Upper lobe of left lung (tissue), 6 donors: ENCODE measurements around the gene SPINK1. TPM values are rescaled to one million over a fixed set of nuclear protein-coding genes. Genes with fewer than 3 reads are reported as not detected.

ENCODE experiments used
- ATAC-seq, 2 donors: fragments of 200-7000 bp; cut with Tn5 transposase; one replicate each; pipeline ENCODE4 v1.9.1; 2022; ENCODE audit warnings: mild to moderate bottlenecking in 2 of 2, moderate library complexity in 2 of 2; ENCODE audit not compliant: low FRiP score in 2 of 2
- DNase-seq, 2 donors: peaks; one replicate each; pipeline ENCODE4 v3.0.0-alpha.2; 2019 to 2020
- H3K27ac ChIP-seq, 4 donors: fragments of 200-600 bp; sonication (generic); one replicate each; pipeline ENCODE4 v1.5.1; 2016 to 2019
- H3K27me3 ChIP-seq, 4 donors: fragments of 200-600 bp; sonication (generic); one replicate each; pipeline ENCODE4 v1.5.1; 2017 to 2019
- H3K36me3 ChIP-seq, 4 donors: fragments of 200-600 bp; sonication (generic); one replicate each; pipeline ENCODE4 v1.5.1; 2016 to 2019
- H3K4me1 ChIP-seq, 4 donors: fragments of 200-600 bp; sonication (generic); one replicate each; pipeline ENCODE4 v1.5.1; 2018 to 2019
- H3K4me3 ChIP-seq, 4 donors: fragments of 200-600 bp; sonication (generic); one replicate each; pipeline ENCODE4 v1.5.1; 2017 to 2019; ENCODE audit warnings: mild to moderate bottlenecking in 2 of 4, moderate library complexity in 1 of 4
- H3K9me3 ChIP-seq, 4 donors: fragments of 200-600 bp; sonication (generic); one replicate each; pipeline ENCODE4 v1.5.1; 2018 to 2019
- EP300 ChIP-seq, 4 donors: sonication (generic); formaldehyde crosslinking; IDR thresholded peaks; one replicate each; pipeline ENCODE4 v1.5.1; 2017; ENCODE audit warnings: antibody characterized with exemption in 4 of 4, control low read depth in 2 of 4
- POLR2A ChIP-seq, 4 donors: fragments of 450-650 bp; IDR thresholded peaks; one replicate each; pipeline ENCODE4 v1.5.1; 2016 to 2017; ENCODE audit warnings: antibody characterized with exemption in 4 of 4, mild to moderate bottlenecking in 2 of 4
- POLR2AphosphoS5 ChIP-seq, 2 donors: sonication (generic); formaldehyde crosslinking; IDR thresholded peaks; one replicate each; pipeline ENCODE4 v1.5.1; 2017; ENCODE audit warnings: antibody characterized with exemption in 2 of 2
- WGBS, 2 donors: methylation state at CpG; one replicate each; pipeline ENCODE4 v1.1.5; 2017 to 2018; 5-methylcytosine and 5-hydroxymethylcytosine counted together
- total RNA-seq, 6 donors: library from RNA; depleted of rRNA in 4 of 6; stranded (reverse); fragments of >200 nt in 4 of 6; gene quantifications; one replicate each; pipeline versions ENCODE4 v1.1.0 to v1.2.1, GENCODE V29; 2016 to 2021
- TF ChIP-seq, protein P1 (sequence below), 6 experiments: fragments of 450-650 bp in 4 of 6; fragments of 200-600 bp in 2 of 6; sonication (generic) in 2 of 6; IDR thresholded peaks; one replicate each; pipeline ENCODE4 v1.5.1; 2016 to 2019; ENCODE audit warnings: antibody characterized with exemption in 6 of 6
- donor health status: DM: no; HTN: no; CAD: no; lungs with moderate emphysema.
- donor health status: DM: no; HTN: yes; CAD: no; lungs with severe emphysema.

Gene SPINK1
- total RNA-seq, 6 donors from 2014 or later, result 10.0 to 14.3 TPM; not detected in 4

GRCh38 chr5:147869112-147869511 lies 37.6 kb upstream of the SPINK1 start:
- H3K4me1 ChIP-seq, result peaks cover 0 to 8% (median 0%) of the 10 kb centered on the region in 4 donors
- no peaks in the 10 kb centered on the region for H3K9me3 ChIP-seq
- no peak overlapping the region for H3K4me3 ChIP-seq
- 59 to 66% methylated on average over 4 of the region's 4 CpGs for WGBS, 2 donors
- ATAC-seq (no peak), DNase-seq (no peak)
- peak overlapping the region in 2 of 4 donors; percentile 16 to 32 for H3K27ac ChIP-seq
- no peaks in the 10 kb centered on the region for H3K27me3 ChIP-seq
- no peaks in the 10 kb centered on the region for H3K36me3 ChIP-seq
- TF ChIP-seq EP300 (IDR thresholded peaks at IDR 0.05) (no peak), POLR2AphosphoS5 (IDR thresholded peaks at IDR 0.05) (no peak), POLR2A (IDR thresholded peaks at IDR 0.05) (no peak)
- TF ChIP-seq, protein P1, sequence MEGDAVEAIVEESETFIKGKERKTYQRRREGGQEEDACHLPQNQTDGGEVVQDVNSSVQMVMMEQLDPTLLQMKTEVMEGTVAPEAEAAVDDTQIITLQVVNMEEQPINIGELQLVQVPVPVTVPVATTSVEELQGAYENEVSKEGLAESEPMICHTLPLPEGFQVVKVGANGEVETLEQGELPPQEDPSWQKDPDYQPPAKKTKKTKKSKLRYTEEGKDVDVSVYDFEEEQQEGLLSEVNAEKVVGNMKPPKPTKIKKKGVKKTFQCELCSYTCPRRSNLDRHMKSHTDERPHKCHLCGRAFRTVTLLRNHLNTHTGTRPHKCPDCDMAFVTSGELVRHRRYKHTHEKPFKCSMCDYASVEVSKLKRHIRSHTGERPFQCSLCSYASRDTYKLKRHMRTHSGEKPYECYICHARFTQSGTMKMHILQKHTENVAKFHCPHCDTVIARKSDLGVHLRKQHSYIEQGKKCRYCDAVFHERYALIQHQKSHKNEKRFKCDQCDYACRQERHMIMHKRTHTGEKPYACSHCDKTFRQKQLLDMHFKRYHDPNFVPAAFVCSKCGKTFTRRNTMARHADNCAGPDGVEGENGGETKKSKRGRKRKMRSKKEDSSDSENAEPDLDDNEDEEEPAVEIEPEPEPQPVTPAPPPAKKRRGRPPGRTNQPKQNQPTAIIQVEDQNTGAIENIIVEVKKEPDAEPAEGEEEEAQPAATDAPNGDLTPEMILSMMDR (IDR thresholded peaks at IDR 0.05), result no peak

DNA sequence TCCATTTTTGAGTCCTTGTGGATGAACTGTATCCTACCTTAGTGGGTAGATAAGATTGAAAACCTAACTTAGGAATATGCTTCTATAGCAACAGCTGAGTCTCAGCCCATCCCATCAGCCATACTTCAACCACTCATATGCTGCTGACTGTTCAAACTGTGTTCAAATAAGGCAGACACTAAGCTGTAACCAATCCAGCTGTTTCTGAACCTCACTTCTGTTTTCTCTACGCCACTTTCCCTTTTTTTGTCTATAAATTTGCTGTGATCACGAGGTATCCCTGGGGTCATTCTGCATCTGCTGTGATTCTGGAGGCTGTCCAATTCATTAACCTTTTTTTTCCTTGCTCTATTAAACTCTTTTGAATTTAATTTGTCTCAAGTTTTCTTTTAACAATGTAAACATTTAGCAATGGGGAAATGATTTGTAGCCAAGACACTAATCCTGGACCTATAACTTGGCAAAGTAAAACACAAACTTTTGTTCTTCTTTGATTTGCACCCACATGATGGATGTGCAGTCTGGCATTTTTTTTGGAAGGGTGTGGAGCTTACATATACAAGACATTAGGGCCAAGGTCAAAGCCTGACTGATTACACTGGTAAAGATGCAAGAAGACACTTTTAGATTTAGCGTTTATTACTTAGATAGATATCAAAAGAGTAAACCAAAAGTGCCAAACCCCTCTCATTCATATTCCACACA lies 32.1 kb upstream of the SPINK1 start:
- H3K36me3 ChIP-seq, result no peaks in the 10 kb centered on the region
- 30 to 32% methylated on average over 3 of the region's 3 CpGs for WGBS, 2 donors
- ATAC-seq (peak in 1 of 2 donors; percentile 32), DNase-seq (no peak)
- peaks cover 0 to 11% (median 5%) of the 10 kb centered on the region in 4 donors for H3K4me1 ChIP-seq
- TF ChIP-seq, protein P1 (IDR thresholded peaks at IDR 0.05), result no peak
- TF ChIP-seq POLR2AphosphoS5 (IDR thresholded peaks at IDR 0.05) (no peak), POLR2A (IDR thresholded peaks at IDR 0.05) (no peak), EP300 (IDR thresholded peaks at IDR 0.05) (no peak)
- no peaks in the 10 kb centered on the region for H3K9me3 ChIP-seq
- no peak overlapping the region for H3K4me3 ChIP-seq
- no peak overlapping the region for H3K27ac ChIP-seq
- no peaks in the 10 kb centered on the region for H3K27me3 ChIP-seq

GRCh38 chr5:147860641-147861025 lies 29.2 kb upstream of the SPINK1 start:
- Histone ChIP-seq H3K4me3 (no peak overlapping the region), H3K27ac (no peak overlapping the region), H3K27me3 (no peaks in the 10 kb centered on the region), H3K36me3 (no peaks in the 10 kb centered on the region), H3K9me3 (no peaks in the 10 kb centered on the region), H3K4me1 (peaks cover 0 to 11% (median 5%) of the 10 kb centered on the region in 4 donors)
- TF ChIP-seq EP300 (IDR thresholded peaks at IDR 0.05), result no peak
- no peak for TF ChIP-seq POLR2AphosphoS5 (IDR thresholded peaks at IDR 0.05)
- TF ChIP-seq POLR2A (IDR thresholded peaks at IDR 0.05), result no peak
- TF ChIP-seq, protein P1 (IDR thresholded peaks at IDR 0.05), result no peak
- DNase-seq, result no peak
- no peak for ATAC-seq
- 39 to 75% methylated on average over 1 of the region's 1 CpG for WGBS, 2 donors

DNA sequence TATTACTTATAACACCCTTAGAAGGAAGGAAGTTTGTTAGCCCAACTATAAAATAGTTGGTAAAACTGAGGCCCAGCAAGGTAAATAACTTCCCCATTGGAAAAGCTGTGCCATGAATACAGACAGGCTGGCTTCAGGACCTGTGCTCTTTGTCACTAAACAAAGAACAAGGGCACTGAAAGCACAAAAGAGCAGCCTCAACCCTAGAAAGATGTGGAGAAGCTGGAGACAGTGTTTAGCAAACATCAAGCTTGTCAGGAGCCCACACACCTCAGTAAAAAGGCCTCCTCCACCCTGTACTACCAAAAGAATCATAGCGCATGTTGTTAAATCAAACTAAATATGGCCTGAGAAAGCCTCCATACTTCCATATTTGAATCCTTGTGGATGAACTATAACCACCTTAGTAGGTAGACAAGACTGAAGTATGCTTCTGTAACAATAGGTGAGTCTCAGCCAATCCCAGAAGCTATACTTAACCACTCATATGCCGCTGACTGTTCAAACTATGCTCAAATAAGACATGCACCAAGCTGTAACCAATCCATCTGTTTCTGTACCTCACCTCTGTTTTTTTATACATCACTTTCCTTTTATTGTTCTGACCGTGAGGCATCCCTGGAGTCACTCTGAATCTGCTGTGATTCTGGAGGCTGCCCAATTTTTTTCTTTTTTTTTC lies 28.6 kb upstream of the SPINK1 start:
- no peak overlapping the region for H3K27ac ChIP-seq
- WGBS, 2 donors, result 81 to 82% methylated on average over 3 of the region's 3 CpGs
- no peak for DNase-seq

More for the DNA sequence above, 28.6 kb upstream of the SPINK1 start:
- Histone ChIP-seq H3K4me1 (peaks cover 0 to 11% (median 5%) of the 10 kb centered on the region in 4 donors), H3K36me3 (no peaks in the 10 kb centered on the region), H3K9me3 (no peaks in the 10 kb centered on the region), H3K27me3 (no peaks in the 10 kb centered on the region), H3K4me3 (no peak overlapping the region)
- no peak for ATAC-seq
- TF ChIP-seq EP300 (IDR thresholded peaks at IDR 0.05), result no peak
- TF ChIP-seq POLR2AphosphoS5 (IDR thresholded peaks at IDR 0.05), result no peak
- TF ChIP-seq, protein P1 (IDR thresholded peaks at IDR 0.05), result no peak
- TF ChIP-seq POLR2A (IDR thresholded peaks at IDR 0.05), result no peak
